Hepatocyte (in vitro differentiated cells): ENCODE data around the gene CUTA. TPM values are rescaled to one million over a fixed set of nuclear protein-coding genes. Genes with fewer than 3 reads are reported as not detected.
A peak's percentile ranks its signal among the peaks of the same experiment; 100 is the strongest.

Experiments
- DNase-seq: peaks from one replicate; pipeline ENCODE4 v3.0.0-alpha.2; 2016; ENCODE audit warnings: low spot score
- H2AFZ ChIP-seq: fragments of 200-600 bp; sonication (generic); 2 replicates; pipeline ENCODE4 v1.6.0; 2016; ENCODE audit warnings: antibody characterized with exemption, mild to moderate bottlenecking
- H3K27ac ChIP-seq: fragments of 200-600 bp; sonication (generic); 2 replicates; pipeline ENCODE4 v1.5.1; 2016; ENCODE audit warnings: mild to moderate bottlenecking
- H3K27me3 ChIP-seq: fragments of 200-600 bp; sonication (generic); 2 replicates; pipeline ENCODE4 v1.6.1; 2016
- H3K36me3 ChIP-seq: fragments of 200-600 bp; sonication (generic); replicated peaks from 2 replicates; pipeline ENCODE4 v1.5.1; 2016; ENCODE audit warnings: low read depth; ENCODE audit not compliant: insufficient read depth
- H3K4me1 ChIP-seq: fragments of 200-600 bp; sonication (generic); 2 replicates; pipeline ENCODE4 v1.5.1; 2016; ENCODE audit warnings: mild to moderate bottlenecking, moderate library complexity; ENCODE audit not compliant: insufficient read depth
- H3K4me2 ChIP-seq: fragments of 200-600 bp; sonication (generic); 2 replicates; pipeline ENCODE4 v1.6.0; 2016
- H3K4me3 ChIP-seq: fragments of 200-600 bp; sonication (generic); 2 replicates; pipeline ENCODE4 v1.5.1; 2016; ENCODE audit warnings: mild to moderate bottlenecking
- H3K79me2 ChIP-seq: fragments of 200-600 bp; sonication (generic); 2 replicates; pipeline ENCODE4 v1.6.0; 2017; ENCODE audit warnings: mild to moderate bottlenecking
- H3K9me2 ChIP-seq: fragments of 200-600 bp; sonication (generic); replicated peaks from 2 replicates; pipeline ENCODE4 v1.6.0; 2017; ENCODE audit warnings: mild to moderate bottlenecking; ENCODE audit not compliant: insufficient read depth
- H3K9me3 ChIP-seq: fragments of 200-600 bp; sonication (generic); 2 replicates; pipeline ENCODE4 v1.5.1; 2016; ENCODE audit warnings: low read depth, mild to moderate bottlenecking
- H4K20me1 ChIP-seq: fragments of 200-600 bp; sonication (generic); 2 replicates; pipeline ENCODE4 v1.6.0; 2016; ENCODE audit warnings: mild to moderate bottlenecking; ENCODE audit not compliant: insufficient read depth, poor library complexity, severe bottlenecking
- CTCF ChIP-seq: fragments of 200-600 bp; sonication (generic); IDR thresholded peaks from 2 replicates; pipeline ENCODE4 v1.5.1; 2016; ENCODE audit warnings: antibody characterized with exemption, mild to moderate bottlenecking; ENCODE audit not compliant: poor library complexity
- EZH2 ChIP-seq: fragments of 200-600 bp; sonication (generic); IDR thresholded peaks from 2 replicates; pipeline ENCODE4 v1.6.1; 2016; ENCODE audit warnings: antibody characterized with exemption, mild to moderate bottlenecking, borderline replicate concordance
- EZH2phosphoT487 ChIP-seq: fragments of 200-600 bp; sonication (generic); IDR thresholded peaks from one replicate; pipeline ENCODE4 v1.6.1; 2018; ENCODE audit warnings: antibody characterized with exemption, mild to moderate bottlenecking, low read depth, moderate library complexity; ENCODE audit not compliant: unreplicated experiment, severe bottlenecking
- WGBS: methylation state at CpG from one replicate; pipeline ENCODE4 v1.1.6; 2016; ENCODE audit warnings: low lambda C conversion rate; ENCODE audit errors: missing lambda C conversion rate; 5-methylcytosine and 5-hydroxymethylcytosine counted together
- polyA plus RNA-seq: library from polyadenylated mRNA; unstranded; fragments of >200 nt; fragmentation: Nextera tagmentation; extraction: Ambion mirVana; gene quantifications from 2 replicates; pipeline ENCODE4 v1.2.1, GENCODE V29; 2016
- total RNA-seq: library from RNA; depleted of rRNA; stranded (reverse); fragments of >200 nt; gene quantifications from 2 replicates; pipeline ENCODE4 v1.2.3, GENCODE V29; 2014

Gene CUTA
- total and polyA plus RNA-seq, 2 experiments from 2014 or later: 121 to 349 TPM

GRCh38 chr6:33425668-33426577 lies 8.0 kb upstream of the CUTA start:
- Histone ChIP-seq H4K20me1 (no peaks in the 10 kb centered on the region), H3K27me3 (no peaks in the 10 kb centered on the region), H3K4me3 (peak overlapping the region; percentile 66), H3K9me2 (no peaks in the 10 kb centered on the region), H3K79me2 (peaks cover 56% of the 10 kb centered on the region), H3K4me2 (peak overlapping the region; percentile 91), H3K36me3 (no peaks in the 10 kb centered on the region), H3K27ac (peak overlapping the region; percentile 99), H2AFZ (peak overlapping the region; percentile 42), H3K9me3 (no peaks in the 10 kb centered on the region), H3K4me1 (peaks cover 37% of the 10 kb centered on the region)
- WGBS: 4% methylated on average over 9 of the region's 43 CpGs
- peak; percentile 94 for DNase-seq
- TF ChIP-seq CTCF (peak; percentile 67), EZH2phosphoT487 (no peak)

- no peaks in the 10 kb centered on the region for H3K9me2 ChIP-seq
- no peaks in the 10 kb centered on the region for H3K36me3 ChIP-seq
- peak overlapping the region; percentile 99 for H3K27ac ChIP-seq
- WGBS: 20% methylated on average over 11 of the region's 12 CpGs
- H2AFZ ChIP-seq: peak overlapping the region; percentile 42
- no peaks in the 10 kb centered on the region for H4K20me1 ChIP-seq
- TF ChIP-seq EZH2 (no peak), EZH2phosphoT487 (no peak)
- peaks cover 32% of the 10 kb centered on the region for H3K4me1 ChIP-seq
- H3K4me3 ChIP-seq: peak overlapping the region; percentile 66
- no peak for DNase-seq
- H3K9me3 ChIP-seq: no peaks in the 10 kb centered on the region
- peak overlapping the region; percentile 91 for H3K4me2 ChIP-seq
- no peaks in the 10 kb centered on the region for H3K27me3 ChIP-seq
- peaks cover 50% of the 10 kb centered on the region for H3K79me2 ChIP-seq
These were observed 7.2 kb upstream of the CUTA start for GRCh38 chr6:33424855-33425667.

DNA sequence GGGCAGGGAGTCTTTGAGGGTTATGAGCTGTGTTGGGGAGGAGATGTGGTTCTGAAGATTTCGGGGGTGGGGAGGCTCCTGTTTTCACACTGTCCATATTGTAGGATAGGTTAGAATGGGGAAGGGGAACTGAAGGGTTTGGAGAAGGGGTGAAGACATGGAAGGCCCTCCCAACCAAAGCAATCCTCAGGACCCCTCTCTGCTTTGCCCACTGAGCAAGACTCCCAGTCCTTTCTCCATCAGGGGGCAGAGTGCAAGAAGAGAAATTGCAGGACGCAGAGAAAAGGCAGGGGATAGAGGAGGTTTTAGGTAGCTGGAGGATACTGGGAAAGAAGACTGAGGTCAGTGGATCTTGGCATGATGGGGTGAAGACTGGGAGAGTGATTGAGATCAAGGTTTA lies 5.9 kb upstream of the CUTA start:
- H3K27me3 ChIP-seq: no peaks in the 10 kb centered on the region
- TF ChIP-seq EZH2 (no peak), CTCF (no peak), EZH2phosphoT487 (no peak)
- no peak overlapping the region for H3K4me3 ChIP-seq
- H3K9me3 ChIP-seq: no peaks in the 10 kb centered on the region
- no peaks in the 10 kb centered on the region for H3K36me3 ChIP-seq
- peaks cover 36% of the 10 kb centered on the region for H3K4me1 ChIP-seq
- H4K20me1 ChIP-seq: no peaks in the 10 kb centered on the region
- no peak overlapping the region for H2AFZ ChIP-seq
- no peak for DNase-seq
- WGBS: 100% methylated on average over 2 of the region's 2 CpGs
- no peaks in the 10 kb centered on the region for H3K9me2 ChIP-seq
- H3K79me2 ChIP-seq: peaks cover 43% of the 10 kb centered on the region
- H3K4me2 ChIP-seq: no peak overlapping the region
- peak overlapping the region; percentile 99 for H3K27ac ChIP-seq

GRCh38 chr6:33421344-33421643 lies 3.4 kb upstream of the CUTA start:
- 82% methylated on average over 2 of the region's 2 CpGs for WGBS
- Histone ChIP-seq H3K4me1 (peaks cover 30% of the 10 kb centered on the region), H3K9me3 (no peaks in the 10 kb centered on the region), H3K4me3 (no peak overlapping the region), H4K20me1 (peaks cover 3% of the 10 kb centered on the region), H3K9me2 (no peaks in the 10 kb centered on the region), H3K36me3 (no peaks in the 10 kb centered on the region), H3K4me2 (peak overlapping the region; percentile 75), H3K79me2 (peaks cover 39% of the 10 kb centered on the region), H2AFZ (no peak overlapping the region), H3K27me3 (no peaks in the 10 kb centered on the region), H3K27ac (no peak overlapping the region)
- no peak for DNase-seq
- TF ChIP-seq EZH2: no peak
- no peak for TF ChIP-seq CTCF
- TF ChIP-seq EZH2phosphoT487: no peak
